NCI-H345 (cell line): Measurements from ENCODE around the gene CXCR6.

Source experiments
- DNase-seq: peaks from one replicate; lab custom pipeline; 2025; lab: John Stamatoyannopoulos, UW

CXCR6 gene

DNA sequence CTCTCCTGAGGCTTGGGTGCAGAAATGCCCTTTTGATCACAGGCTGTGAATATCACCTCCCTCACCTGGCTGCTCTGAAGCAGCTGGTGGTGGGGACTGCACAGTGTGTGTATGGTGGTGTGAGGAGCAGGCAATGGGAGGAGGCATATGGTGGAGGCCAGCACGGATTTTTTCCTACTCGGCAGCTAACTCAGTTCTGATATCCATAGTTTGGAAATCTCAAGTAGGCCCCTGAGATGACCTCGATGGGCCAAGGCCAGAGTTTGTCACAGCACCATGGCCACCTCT lies 21.3 kb upstream of the CXCR6 start:
- no peak for DNase-seq

DNA sequence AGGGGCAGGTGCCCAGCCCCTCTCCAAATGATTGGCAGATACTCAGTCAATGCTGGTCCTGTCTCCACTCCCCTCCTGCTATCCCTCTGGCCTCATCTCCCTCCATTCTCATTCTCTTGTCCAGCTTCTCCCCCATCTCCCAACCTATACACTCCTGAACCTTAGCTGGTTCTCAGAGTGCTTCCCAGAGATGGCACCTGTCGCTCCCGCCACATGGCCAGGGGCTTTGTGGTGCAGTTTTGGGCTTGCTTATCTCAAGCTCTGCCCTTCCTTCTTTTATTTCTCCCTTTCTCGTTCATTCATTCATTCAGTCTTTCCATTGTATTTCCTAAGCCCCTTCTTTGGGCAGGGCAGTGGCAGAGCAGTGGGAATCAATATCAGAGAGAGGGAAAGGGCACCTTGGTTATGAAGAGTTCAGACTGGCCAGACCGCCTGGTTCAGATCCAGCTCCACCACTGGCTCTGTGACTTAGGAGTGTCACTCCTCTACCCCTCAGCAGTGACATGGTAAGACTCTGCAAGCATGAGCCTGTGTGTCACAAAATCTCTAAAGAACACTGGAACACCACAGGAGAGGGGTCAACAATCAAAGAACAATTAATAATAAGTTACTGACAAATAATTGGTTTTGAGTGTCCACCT lies 20.2 kb upstream of the CXCR6 start:
- DNase-seq: no peak

DNA sequence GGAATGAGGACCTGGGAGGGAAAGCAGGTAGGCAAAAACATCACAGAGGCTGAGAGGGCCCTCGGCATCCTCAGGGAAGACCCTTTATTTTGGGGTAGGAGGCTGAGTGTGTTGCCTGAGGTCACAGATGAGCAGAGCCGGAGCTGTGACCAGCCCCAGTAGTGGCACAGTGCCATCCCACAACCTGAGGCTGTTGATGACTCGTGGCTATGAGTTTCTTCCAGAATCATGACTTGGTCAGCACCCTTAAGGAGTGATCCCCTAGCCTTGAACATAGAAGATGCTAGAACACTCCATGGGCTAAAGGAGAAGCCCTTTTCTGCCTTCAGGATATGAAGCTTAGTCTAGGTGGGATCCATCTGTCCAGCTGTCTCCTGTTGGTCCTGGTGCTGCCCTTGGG lies 19.5 kb upstream of the CXCR6 start:
- no peak for DNase-seq

DNA sequence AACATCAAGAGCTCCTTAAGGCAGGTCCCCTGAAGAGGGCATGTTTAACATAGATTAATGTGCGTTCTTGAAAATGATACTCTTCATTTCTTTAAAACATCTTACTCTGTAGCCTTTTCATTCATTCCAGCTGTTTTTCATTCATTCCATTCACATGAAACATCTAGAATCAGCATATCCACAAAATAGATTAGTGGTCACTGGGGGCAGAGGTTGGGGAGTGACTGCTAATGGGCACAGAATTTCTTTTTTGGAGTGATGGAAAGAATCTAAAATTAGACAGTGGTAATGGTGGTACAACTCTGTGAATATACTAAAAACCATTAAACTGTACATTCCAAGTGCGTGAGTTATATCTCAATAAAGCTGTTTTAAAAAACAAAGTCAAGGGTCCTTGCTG lies 15.4 kb upstream of the CXCR6 start:
- DNase-seq: no peak

DNA sequence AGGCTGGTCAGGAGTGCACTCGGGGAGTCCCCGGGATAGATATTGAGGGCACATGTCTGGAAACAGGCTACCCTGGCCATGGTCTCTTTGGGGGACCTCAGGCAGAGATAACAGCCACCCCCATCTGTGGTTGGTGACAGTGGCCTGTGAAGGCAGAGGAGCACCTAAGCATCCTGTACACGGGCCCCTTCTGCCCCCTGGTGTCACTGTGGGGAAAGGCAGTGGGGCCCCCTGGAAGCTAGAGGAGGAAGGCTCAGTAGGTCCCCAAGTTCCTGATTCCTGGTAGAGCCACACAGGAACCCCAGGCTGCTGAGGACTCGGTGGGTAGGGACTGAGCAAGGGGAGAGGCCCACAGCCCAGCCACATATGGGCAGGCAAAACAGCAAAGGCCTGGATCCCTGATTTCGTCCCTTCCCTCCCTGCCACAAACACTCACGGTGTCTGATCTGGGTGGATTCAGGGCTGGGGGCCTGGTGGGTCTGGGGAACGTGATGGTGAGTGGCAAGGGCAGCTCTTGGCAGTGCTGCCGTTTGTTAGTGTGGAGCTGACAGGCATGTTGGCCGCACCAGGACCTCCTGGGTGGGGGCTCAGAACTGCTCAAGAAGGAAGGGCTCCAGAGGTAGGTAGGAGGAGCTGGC lies 14.1 kb upstream of the CXCR6 start:
- DNase-seq: no peak

DNA sequence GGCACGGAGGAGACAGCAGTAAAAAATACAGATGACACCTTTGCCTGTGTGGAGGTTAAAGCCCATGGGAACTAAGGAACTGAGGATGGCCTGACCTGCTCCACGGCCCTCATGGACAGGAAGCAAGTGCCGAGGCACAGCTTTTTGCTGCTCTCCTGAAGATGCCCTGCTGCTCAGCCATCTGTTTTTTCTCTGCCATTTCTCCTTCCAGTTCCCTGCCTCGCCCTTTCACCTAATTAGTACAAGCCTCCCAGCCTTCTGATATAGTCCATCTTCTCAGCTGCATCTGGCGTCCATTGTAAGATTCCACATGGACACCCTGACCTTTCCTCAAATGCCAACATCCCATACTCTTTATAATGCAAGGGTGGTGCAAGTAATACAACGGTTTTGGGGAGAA lies 11.8 kb upstream of the CXCR6 start:
- DNase-seq: no peak

DNA sequence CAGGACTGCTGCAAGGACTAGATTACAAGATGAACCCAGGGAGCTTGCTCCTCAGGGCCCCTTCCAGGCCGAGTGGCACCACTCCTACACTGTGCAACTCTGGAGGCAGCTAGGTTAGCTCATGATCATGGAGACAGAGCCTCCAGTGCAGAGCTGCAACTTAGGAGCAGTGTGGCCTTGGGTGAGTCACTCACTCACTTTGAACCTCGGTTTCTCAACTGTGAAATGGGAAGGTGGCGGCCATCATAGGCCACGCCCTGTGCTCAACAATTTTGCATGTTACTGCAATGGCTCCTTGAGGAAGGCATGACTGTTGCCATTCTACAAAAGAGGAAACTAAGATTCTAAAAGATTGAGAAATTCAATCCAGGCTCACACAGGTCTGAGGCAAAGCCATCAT lies 11.2 kb upstream of the CXCR6 start:
- no peak for DNase-seq

DNA sequence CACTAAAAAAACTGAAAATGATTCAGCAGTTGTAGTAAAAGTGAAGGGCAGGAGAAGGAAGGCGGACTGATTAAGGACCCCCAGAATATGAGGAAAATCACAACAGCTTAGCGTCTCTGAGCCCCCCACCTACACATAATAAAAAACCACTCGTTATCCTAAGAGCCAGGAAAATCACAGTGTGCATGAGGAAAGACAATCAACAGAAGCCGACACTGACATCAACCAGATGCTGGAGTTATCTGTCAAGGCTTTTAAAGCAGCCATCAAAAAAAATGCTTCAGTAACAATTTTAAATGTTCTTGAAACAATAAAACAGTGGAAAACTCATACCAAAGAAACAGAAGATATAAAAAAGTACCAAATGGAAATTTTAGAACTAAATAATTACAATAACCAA lies 9.7 kb upstream of the CXCR6 start:
- DNase-seq: no peak

DNA sequence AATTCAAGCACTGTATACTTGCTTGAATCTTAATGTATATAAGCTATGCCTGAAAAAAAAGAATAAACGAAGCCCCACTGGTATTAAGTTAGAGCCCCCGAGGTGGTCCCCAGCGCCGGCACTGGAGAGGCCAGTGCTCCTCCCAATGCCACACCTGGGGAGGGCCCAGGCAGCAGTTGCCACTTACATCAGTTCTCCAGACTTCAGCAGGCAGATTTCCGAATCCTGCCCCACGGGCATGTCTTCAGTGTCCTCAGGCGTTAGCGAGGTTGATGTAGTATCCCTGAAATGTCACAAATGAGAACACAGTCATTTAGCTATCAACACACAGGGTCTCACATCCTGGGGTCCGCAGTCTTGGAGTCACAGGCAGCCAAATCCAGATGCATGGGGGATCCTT lies 7.0 kb upstream of the CXCR6 start:
- DNase-seq: no peak

DNA sequence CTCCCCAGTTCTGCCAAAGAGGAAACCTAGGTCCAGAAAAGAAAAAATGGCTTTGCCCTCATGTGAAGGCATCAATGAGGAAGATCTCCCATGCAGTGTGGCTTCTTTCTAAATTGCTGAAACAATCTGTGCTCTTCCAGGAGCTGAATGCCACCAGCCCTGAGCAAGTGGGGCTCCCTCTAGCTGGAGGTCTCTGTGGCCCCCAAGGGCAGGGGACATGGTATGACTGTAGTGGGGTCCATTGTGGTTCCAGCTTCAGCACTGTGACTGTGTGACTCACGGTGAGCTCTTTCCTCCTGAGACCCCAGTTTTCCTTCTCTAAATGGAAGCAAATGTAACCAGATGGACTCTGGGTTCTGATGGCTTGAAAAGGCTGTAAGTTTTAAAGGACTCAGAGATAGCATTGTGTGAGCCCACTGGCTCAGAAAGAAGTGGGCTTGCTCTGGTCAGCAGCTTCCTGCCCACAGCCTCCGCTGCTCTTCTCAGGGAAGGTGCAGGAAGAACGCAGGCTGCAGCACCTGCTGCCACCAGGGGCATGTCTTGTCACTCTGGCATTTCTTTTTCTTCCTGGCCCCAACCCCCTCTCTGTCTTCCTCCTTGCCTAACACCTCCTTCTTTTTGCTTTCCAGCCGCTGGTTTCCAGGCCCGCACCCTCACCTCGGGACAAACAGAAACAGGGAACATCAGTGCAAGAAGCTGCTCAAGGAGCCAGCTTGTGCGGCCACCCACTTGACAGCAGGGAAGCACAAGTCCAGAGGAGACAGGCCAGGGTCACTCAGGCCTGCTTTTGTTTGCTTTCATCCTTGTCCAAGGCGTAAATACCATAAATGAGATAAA lies 5.8 kb upstream of the CXCR6 start:
- DNase-seq: no peak

DNA sequence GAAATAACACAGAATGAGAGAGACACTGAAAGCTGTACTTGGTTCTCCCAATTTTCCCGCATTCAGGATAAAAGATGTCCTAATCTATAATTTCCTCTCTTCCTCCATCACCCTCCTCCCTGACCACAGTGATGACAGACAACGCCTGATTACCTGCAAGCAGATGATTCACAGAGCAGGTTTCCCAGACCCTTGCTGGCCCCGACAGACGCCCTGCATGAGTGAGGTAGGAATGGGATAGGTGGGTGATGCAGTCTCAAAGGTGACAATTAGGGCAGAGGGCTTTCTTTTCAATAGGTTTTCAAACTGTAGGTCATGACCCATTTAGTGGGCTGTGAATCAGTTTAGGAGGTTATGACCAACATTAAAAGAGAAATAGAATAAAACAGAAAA lies 5.2 kb upstream of the CXCR6 start:
- no peak for DNase-seq

DNA sequence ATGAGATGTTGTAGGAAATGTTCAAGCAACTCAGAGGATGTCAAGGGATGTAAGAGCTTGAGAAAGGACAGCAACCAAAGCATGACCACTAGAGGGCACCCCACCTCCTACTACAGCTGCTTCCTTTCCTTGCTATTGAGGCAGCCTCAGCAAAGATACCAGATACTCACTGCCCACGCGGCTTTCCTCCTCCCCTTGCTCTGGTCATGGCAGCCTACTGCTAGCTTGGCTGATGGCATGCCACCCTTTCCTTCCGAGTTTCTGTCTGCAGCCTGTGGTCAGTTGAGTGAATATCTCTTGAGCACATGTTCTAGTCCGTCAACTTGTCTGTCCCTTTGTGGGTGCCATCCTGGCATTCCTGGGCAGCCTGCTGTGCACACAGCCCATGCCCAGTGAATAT lies 4.4 kb upstream of the CXCR6 start:
- peak; percentile 56 for DNase-seq

DNA sequence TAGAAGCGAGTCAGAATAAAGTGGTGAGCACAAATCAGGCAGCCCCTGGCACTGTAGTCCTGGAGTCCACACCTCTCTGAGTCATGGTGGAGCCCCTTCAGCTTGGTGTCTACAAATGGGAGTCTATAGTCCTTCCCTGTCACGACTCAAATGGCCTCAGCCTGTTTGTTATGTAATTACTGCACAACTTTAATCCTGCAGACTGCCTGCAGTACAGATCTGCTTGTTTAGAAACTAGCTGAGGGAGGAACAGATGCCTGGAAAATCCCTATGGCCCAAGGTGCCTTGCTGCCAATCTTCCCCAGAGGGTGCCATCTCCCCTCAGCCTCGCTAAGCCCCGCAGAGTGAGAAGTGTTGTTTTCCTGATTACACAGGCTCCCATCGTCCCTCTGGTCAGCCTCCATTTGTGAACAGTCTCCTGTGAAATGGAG lies 3.9 kb upstream of the CXCR6 start:
- no peak for DNase-seq

DNA sequence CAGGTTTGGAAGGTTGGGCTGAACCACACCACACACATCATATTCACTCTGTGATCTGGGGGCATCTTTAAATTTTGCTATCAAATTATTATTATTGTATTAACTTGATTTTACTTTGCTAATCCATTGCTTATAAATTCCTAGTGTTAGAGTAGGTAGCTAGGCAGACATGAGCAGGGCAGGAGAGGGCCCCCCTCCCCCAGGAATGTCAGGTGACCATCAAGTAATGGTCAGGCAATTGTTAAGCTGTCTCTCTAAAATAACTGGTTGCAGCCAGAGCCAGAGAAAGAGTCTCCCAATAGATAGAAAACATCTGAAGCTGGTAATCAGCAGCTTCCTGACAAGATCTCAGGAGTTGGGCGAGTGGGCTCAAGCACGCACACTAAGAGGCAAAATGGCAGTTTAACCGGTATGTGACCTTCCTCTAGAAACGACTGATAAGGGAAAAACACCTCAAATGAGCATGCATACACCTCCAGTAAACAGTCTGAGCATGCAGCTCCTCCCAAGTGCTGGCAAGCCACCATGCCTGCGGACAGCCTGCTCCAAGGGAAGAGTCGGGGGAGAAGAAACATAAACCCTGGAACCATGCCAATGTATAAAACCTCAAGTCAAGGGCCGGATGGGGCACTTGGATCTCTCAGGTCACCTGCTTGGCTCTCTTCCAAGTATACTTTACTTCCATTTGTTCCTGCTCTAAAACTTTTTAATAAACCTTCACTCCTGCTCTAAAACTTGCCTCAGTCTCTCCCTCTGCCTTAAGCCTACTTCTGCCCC lies 3.1 kb upstream of the CXCR6 start:
- no peak for DNase-seq

DNA sequence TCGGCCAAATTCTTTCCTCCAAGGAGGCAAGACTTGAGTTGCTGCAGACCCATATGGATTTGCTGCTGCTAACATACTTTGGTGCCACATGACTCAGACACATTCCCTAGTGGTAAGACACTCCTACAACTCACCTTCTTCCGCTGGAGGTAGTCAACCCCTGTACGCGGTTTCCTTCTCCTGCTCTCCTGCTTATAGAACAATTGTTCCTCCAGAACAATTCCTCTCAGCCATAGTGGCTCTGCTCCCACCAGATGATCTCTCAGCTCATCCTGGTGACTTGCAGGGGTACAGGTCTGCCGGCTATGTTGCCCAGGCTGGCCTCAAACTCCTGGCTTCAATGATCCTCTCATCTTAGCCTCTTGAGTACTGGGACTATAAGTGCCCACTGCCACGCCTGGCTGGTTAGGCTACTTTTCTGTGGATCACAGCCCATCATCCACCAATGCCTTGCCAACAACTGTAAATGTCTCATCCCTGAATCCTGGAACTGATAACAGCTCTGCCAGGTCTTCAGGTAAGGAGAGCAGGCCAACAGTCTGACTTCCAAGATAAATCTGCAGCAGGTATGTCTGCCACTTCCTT lies 2.4 kb upstream of the CXCR6 start:
- no peak for DNase-seq

DNA sequence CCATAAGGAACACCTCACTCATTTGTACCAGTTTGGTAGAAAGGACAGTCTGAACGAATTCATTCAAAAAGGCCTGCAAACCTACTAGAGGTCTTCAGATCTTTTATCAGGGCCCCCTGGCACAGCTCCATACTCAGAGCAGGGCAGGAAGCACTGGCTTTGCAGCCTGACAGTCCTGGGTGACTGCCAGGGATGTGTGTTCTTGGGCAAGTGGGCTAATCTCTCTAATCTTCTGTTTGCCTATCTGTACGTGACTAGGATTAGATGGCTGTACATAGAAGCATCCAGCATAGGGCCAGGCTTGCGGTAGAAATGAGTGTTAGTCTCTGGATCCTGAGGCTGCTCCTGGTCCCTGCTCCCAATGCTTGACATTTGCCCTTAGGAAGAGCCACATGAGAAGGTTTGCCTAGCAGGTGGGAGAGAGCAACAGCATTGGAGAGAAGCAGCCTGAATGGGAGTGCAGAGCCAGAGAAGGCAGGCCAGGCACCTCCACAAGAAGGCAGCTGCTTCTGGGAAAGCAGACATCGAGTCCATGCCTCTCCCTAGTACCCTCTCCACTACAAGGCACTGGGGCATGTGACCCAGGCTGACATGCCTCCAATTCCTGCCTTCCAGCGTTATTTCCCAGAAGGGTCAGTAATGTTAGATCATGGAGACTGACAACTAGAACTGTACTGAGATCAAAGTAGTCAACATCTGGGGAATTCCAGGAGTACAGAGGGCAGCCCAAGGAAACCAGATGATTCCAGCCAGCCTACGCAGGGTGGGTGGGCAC lies 1.0 kb upstream of the CXCR6 start:
- DNase-seq: no peak

DNA sequence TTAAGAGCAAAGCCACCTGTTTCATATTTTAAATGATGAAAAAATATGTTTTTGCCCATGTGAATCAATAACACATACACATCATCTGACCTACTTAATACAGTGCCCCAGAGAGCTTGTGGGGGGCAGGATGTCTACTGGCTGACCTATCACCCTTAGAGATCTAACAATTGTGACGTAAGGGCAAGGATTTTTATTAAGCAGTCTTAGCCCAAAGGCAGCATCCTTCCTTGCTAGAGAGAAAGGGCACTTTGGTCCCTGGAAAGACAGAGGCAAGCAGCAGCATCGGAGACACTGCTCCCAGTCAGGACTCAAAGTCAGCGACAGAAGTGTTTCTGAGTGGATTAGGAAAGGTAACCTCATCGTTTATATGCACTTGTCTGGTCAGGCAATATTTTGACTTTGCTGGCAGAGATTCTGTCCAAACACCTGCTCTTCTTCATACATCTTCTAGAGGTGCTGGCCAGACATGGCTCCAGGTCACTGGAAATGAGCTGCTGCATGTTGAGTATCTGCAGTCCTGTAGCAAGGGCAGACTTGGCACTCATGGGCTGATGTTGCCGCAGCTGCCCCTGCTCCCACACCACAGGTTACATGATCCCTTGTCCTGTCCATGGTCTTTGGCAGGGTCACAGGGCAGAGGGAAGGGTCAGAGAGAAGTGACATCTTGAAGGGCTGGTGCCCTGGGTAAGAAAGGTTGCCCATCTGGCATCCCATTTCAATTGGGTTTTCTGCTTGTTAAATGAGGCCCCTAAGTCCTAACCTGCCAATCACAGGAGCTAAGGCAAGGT lies 1.8 kb downstream of the CXCR6 start:
- no peak for DNase-seq

DNA sequence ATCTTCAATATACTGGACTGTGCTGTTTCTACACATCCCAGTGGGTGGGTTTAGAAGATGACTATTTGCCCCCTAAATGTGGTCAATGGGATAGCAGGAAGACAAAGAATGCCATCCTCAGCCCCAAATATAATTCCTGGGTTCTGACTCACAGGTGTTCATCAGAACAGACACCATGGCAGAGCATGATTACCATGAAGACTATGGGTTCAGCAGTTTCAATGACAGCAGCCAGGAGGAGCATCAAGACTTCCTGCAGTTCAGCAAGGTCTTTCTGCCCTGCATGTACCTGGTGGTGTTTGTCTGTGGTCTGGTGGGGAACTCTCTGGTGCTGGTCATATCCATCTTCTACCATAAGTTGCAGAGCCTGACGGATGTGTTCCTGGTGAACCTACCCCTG lies 3.0 kb downstream of the CXCR6 start:
- no peak for DNase-seq

DNA sequence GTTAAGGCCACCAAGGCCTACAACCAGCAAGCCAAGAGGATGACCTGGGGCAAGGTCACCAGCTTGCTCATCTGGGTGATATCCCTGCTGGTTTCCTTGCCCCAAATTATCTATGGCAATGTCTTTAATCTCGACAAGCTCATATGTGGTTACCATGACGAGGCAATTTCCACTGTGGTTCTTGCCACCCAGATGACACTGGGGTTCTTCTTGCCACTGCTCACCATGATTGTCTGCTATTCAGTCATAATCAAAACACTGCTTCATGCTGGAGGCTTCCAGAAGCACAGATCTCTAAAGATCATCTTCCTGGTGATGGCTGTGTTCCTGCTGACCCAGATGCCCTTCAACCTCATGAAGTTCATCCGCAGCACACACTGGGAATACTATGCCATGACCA lies 3.6 kb downstream of the CXCR6 start:
- no peak for DNase-seq

DNA sequence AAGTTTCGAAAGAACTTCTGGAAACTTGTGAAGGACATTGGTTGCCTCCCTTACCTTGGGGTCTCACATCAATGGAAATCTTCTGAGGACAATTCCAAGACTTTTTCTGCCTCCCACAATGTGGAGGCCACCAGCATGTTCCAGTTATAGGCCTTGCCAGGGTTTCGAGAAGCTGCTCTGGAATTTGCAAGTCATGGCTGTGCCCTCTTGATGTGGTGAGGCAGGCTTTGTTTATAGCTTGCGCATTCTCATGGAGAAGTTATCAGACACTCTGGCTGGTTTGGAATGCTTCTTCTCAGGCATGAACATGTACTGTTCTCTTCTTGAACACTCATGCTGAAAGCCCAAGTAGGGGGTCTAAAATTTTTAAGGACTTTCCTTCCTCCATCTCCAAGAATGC lies 4.1 kb downstream of the CXCR6 start:
- DNase-seq: no peak

DNA sequence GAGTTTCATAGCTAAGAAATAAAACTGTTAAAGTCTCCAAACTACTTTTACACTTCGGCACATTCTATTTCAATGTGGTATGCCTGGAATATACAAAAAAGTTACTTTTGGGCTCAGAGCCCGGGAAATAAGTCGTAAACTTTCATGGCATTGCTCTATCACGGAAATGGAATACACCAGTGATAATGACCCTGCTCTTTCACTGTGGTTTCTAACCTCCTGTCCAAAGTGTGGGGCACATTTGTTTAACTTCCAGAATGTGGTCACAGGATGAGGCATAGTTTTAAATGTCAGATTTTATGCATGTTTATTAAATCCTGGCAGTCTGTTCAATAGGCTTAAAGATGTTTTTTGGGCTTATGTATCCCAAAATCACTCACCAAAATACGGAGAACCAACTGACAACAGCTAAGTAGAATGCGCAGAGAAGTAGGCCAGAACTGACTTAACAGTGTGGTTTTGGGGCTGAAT lies 5.1 kb downstream of the CXCR6 start:
- DNase-seq: no peak
